ENCODE results near the gene INTU.
"Not testable (repeated sequence)": the region's sequence is repeated elsewhere in the genome, so short reads cannot be mapped to it uniquely, and the experiment has no call there.

INTU gene

DNA sequence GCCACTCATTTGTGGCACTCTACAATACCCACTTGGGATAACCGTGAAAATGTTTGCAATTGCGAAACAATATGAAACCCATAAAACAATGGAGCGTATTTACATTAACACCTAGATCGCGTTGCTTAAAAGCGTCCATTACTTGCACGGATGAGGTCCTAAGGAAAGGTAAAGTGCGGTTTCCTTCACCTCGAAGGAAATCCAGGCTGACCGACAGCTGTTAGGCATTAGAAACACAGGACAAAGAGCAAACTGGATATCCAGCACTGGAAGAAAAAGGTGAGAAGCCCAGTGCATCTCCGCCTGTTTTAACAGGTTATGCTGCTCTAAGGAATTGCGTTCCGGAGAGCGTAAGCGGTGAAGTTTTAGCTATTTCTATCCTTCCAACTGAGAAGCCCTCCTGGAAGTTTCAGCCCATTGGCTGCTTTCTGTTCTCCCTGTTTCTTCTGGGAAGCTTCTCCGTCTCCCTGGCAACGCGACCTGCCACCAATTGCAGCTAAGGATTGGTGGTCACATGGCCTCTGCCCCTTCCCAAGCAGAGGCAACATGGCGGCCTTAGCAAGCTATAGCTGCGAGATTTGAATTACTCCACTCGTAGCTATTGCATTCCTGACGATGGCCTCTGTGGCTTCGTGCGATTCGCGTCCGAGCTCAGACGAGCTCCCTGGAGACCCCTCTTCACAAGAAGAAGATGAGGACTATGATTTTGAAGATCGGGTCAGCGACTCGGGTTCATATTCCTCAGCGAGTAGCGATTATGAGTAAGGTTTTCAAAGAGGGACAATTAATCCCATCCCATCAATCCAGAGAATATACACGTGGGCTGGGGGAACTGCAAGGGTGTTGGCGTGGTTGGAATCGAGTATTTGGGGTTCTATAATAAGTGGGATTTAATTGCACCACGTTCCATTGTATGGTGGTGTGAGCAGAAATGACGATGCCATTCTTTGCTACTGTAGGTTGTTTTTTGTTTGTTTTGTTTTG is at the start of gene INTU:
Gene INTU, plus strand, starts transcription at position 538 of the 984 bp plus-strand sequence. Its CDS starts 78 bp downstream, at position 616.
- peak; percentile 74 for DNase-seq

- not testable (repeated sequence) for DNase-seq
Measured at GRCh38 chr4:127586496-127586895, 46.3 kb upstream of the INTU start.

DNA sequence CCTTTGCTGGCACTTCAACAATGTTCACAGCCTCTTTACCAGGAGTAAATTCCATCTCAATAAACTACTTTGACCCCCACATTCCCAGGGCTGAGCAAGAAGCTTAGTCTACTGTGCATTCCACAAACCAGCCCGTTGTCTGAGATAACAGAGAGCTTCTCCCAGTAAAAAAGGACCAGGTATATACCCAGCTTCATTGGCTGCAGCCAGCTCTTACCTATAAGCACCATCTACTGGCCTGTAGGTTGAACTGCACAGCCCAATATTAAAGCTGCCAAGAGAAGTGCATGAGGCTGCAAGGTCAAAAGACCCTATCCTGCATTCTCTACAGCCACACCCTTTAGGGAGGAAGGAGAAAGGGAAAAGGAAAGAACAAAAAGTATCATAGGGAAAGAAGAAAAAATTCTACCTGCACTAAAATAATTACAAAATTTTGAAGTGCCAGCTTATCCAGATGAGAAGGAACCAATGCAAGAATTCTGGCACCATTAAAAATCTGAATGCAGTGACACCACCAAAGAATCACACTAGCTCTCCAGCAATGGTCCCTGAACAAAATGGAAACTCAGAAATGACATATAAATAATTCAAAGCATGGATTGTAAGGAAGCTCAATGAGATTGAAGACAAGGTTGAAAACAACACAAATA is 45.7 kb upstream of the INTU start:
- no peak for DNase-seq

- not testable (repeated sequence) for DNase-seq
Measured at GRCh38 chr4:127589153-127589552, 43.6 kb upstream of the INTU start.

DNA sequence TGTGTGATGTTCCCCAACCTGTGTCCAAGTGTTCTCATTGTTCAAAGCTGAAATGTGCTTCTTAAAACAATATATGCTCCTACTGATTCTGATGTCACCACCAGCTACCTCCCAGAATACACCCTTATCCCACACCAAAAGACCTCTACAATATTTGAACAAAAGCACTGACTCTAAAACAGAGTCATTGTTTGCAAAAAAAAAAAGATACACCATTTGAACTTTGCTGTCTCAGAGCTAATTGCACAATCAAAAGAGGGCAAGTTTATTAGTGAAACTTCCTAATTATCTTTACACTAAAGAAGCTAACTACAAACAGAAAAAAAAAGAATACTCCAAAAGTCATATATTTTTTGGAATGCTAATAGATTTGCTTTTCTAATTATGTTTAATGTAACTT is 34.1 kb upstream of the INTU start:
- DNase-seq: no peak

- no peak for DNase-seq
Measured at GRCh38 chr4:127601029-127601428, 31.7 kb upstream of the INTU start.

GRCh38 chr4:127604949-127605709 is 27.6 kb upstream of the INTU start:
- DNase-seq: no peak

- DNase-seq: no peak
Measured at GRCh38 chr4:127606823-127607222, 25.9 kb upstream of the INTU start.

- DNase-seq: no peak
Measured at GRCh38 chr4:127609484-127609883, 23.3 kb upstream of the INTU start.

- DNase-seq: no peak
Measured at GRCh38 chr4:127610488-127610887, 22.3 kb upstream of the INTU start.

DNA sequence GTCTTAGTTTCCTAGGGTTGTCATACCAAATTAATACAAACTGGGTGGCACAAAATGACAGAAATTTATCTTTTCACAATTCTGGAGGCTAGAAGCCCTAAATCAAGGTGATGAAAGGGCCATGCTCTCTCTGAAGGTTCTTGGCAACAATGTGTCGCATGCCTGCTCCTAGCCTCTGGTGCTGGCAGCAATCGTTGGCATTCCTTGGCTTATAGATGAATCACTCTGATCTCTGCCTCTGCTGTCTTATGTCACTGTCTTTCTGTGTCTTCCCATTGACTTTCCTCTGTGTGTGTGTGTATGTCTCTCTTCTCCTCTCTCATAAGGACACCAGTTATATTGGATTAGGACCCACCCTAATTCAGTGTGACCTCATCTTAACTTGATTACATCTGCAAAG is 15.9 kb upstream of the INTU start:
- DNase-seq: no peak

DNA sequence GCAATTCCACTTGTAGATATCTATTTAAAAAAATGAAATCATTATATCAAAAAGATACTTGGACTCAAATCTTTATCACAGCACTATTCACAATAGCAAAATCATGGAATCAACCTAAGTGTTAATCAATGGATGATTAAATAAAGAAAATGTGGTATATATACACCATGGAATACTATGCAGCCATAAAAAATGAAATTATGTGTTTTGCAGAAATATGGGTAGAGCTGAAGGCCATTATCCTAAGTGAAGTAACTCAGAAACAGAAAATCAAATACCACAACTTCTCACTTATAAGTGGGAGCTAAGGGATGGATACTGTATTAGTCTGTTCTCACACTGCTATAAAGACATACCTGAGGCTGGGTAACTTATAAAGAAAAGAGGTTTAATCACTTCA is 14.3 kb upstream of the INTU start:
- DNase-seq: no peak

DNA sequence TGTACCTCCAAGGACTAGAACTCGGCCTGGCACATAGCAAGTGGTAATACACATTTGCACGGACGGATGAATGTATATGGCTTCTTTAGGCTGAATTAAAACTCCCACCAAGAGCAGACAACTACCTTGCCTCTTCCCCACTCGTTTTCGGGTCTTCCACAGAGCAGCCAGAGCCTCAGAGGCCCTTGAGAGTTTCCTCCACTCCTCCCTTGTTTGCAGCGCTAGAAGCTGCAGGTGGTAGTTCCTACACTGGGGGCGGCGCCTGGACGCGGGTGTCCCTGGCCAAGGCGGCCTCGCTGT is 10.2 kb upstream of the INTU start:
- no peak for DNase-seq

DNA sequence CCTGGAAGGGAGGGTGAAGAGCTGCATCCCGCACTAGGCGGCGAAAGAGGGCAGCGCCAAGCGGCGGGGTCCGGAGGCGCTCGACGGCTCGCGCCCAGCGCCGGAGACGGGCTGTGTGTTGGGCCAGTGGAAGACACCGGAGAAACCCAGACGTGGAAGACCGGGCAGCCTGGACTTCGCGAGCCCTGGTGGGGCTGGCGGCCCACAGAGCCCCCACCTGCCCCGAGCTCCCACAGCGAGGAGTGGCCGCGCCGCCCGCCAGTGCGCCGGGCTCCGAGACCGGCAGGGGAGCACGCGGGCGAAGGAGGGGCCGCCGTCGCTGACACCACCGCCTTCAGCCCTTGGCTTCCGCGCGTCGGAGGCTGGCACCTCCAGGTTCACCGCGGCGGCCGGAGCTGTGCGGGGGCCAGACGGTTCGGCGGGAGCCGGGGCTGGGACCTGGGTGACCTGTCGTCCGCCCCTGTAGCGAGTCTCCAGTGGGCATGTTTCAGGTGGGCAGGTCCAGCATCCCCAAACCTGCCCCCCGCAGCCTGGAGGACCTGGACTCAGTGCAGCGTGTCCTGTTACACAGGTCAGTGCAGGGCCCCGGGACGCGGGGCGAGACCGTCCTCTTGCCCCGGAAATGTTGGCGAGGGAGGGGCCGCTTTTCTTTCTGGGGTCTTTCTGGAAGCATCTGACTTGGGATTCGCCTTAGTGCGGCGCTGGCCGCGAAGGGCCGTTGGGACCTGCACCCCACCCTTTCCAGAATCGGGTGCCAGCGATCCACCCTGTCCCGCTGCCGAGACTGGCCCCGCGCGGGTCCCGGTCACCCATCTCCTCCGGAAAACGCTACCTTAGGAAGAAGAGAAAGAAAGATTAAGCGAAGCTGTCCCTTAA is 9.6 kb upstream of the INTU start:
- DNase-seq: no peak

GRCh38 chr4:127623797-127624083 is 9.0 kb upstream of the INTU start:
- no peak for DNase-seq

DNA sequence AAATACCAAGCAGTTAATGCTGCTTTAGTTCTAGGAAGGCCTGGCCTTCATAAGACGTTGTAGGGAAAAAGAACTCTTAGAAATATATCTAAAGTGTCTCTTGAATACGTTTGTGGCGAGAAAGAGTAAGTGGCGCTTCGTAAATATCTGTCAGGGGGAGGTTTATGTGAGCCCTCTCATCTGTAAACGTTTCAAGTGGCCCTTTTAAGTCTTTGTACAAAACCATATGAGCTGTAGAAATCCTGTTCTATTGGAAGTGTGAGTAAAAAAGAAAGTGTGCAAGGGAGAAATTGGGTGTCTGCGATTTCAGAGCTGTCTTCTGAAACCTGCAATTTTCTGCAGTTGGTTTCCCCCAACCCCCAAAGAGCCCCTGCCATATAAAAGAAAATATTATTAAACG is 8.6 kb upstream of the INTU start:
- DNase-seq: no peak

DNA sequence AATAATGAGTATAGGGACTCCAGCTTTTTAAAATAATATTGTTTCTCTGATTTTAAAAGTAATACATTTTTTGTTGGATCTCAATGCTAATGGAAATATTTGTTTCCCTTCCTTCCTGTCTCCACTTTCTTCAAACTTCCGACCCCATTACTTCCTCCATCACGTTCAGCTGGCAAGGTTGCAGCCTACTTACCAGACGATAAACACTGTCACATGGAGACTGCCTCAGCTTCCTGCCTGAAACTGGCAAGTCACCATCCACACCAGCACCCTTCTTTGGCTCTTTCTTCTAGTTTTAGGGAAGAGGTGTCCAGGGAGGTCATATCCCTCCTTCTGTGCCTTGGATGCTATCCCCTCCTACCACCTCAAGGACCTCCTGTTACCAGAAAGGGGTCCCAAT is 3.4 kb upstream of the INTU start:
- DNase-seq: no peak

GRCh38 chr4:127630152-127630551 is 2.6 kb upstream of the INTU start:
- DNase-seq: no peak

GRCh38 chr4:127631420-127631819 is 1.3 kb upstream of the INTU start:
- no peak for DNase-seq

- no peak for DNase-seq
Measured at GRCh38 chr4:127634181-127634580, 1.4 kb downstream of the INTU start.

DNA sequence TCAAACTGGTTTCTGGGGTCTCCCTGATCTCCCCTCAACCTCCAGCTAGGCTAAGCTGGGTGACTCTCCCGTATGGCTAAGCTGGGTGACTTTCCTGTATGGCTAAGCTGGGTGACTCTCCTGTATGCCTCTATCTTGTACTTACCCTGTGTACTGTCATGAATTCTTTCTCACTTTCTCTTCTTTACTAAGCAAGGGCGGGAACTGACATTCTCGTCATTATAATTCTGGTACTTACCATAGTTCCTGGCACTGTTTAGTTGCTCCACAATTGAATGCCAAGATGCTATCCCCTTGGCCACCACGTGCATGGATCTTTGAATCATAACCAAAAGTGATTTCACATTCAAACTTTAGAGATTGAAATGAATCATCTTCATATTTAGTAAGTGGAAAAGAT is 8.8 kb downstream of the INTU start:
- DNase-seq: no peak

GRCh38 chr4:127642169-127642568 is 9.4 kb downstream of the INTU start:
- no peak for DNase-seq

DNA sequence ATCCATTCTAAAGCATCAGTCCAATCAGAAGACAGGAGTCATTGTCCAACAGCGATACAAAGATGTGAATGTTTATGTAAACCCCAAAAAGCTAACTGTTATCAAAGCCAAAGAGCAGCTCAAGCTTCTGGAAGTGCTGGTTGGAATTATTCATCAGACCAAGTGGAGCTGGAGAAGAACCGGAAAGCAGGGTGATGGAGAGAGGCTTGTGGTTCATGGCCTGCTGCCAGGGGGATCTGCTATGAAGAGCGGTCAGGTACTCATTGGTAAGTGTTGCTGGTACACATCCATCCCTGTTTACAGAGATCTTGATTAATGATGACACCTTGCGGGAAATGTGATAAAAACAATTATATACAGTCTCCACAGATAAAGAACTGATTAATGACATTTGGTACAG is 11.0 kb downstream of the INTU start:
- no peak for DNase-seq
